Measurements from ENCODE around the gene TSPAN1. TPM values are rescaled to one million over a fixed set of nuclear protein-coding genes. Genes with fewer than 3 reads are reported as not detected.

The TSPAN1 gene
- total RNA-seq, 1 experiment from 2014 or later = 41.7 TPM

Other genes starting within 250 kb of the TSPAN1 start
- gene PIK3R3, start 42.5 kb upstream of the TSPAN1 start, total RNA-seq (2022) = 8.0 and 9.3 TPM in 2 replicates
- not detected in 2 replicates for gene P3R3URF, start 1.4 kb downstream of the TSPAN1 start, total RNA-seq (2022)
- gene POMGNT1, start 23.3 kb downstream of the TSPAN1 start, total RNA-seq (2022) = 85.4 and 90.7 TPM in 2 replicates
- 3.6 and 4.1 TPM in 2 replicates for gene LURAP1, start 28.2 kb downstream of the TSPAN1 start, total RNA-seq (2022)
- gene RAD54L, start 72.7 kb downstream of the TSPAN1 start, total RNA-seq (2022) = 4.5 and 5.0 TPM in 2 replicates
- 92.6 and 105 TPM in 2 replicates for gene LRRC41, start 128.5 kb downstream of the TSPAN1 start, total RNA-seq (2022)
- 299 and 318 TPM in 2 replicates for gene UQCRH, start 128.6 kb downstream of the TSPAN1 start, total RNA-seq (2022)
- 27.4 and 28.4 TPM in 2 replicates for gene NSUN4, start 165.7 kb downstream of the TSPAN1 start, total RNA-seq (2022)
- gene FAAH, start 219.2 kb downstream of the TSPAN1 start, total RNA-seq (2022) = 17.3 and 19.3 TPM in 2 replicates